Measurements from ENCODE around the gene BICDL1. TPM values are rescaled to one million over a fixed set of nuclear protein-coding genes. Genes with fewer than 3 reads are reported as not detected.

BICDL1 gene
- total and polyA plus RNA-seq, 2 donors (not counting 3 experiments of a cell fraction or from before 2014, with no cell fraction given): 0.19 TPM; not detected in 1

GRCh38 chr12:119989361-119989730 lies 310 bp downstream of the BICDL1 start:
- no peaks in the 10 kb centered on the region for H3K9me3 ChIP-seq (replicated peaks; ENCODE audit: control insufficient read depth, insufficient read depth, low read length)

GRCh38 chr12:119989731-119990381 lies 820 bp downstream of the BICDL1 start:
- H3K9me3 ChIP-seq (replicated peaks; ENCODE audit: control insufficient read depth, insufficient read depth, low read length): no peaks in the 10 kb centered on the region
- H3K79me2 ChIP-seq (ENCODE audit: control insufficient read depth, insufficient read depth, low read length): no peaks in the 10 kb centered on the region
- DNase-seq (ENCODE audit: low read depth, low spot score) (peak; percentile 55), FAIRE-seq (peak; percentile 49)
- H3K27ac ChIP-seq (ENCODE audit: insufficient read depth, low read depth, low read length): no peak overlapping the region
- no peaks in the 10 kb centered on the region for H3K9me1 ChIP-seq (replicated peaks; ENCODE audit: control insufficient read depth, extremely low read depth, insufficient read depth, low read length)
- no peak overlapping the region for H3K4me2 ChIP-seq (ENCODE audit: insufficient read depth, low read length)
- ChIA-PET CTCF (interaction anchor here (0.9 to 1.0 kb wide), 3 partner anchors 11 to 97 kb away, joined by 3 to 4 read pairs (median 4); no protein-coding TSS in a partner anchor), POLR2A (interaction anchor here (0.6 kb wide), 1 partner anchor 302 kb away, joined by 8 read pairs; the partner anchor contains the start of gene RNU4-2)
- intact Hi-C loops (cut with micrococcal nuclease) (loop anchor here (1.0 kb wide), 2 partner anchors 97 to 113 kb away; partner anchors contain the start of gene CIT), dilution Hi-C loops (cut with MboI; ENCODE audit: extremely low pct_ligation_motif_present, low sequenced_read_pairs) (no loop called here)
- no peaks in the 10 kb centered on the region for H3K4me1 ChIP-seq (ENCODE audit: control insufficient read depth, extremely low read depth, insufficient read depth, low read length)
- TF ChIP-seq POLR2A (IDR thresholded peaks at IDR 0.05; ENCODE audit: low read depth, low read length) (no peak), EZH2 (IDR thresholded peaks at IDR 0.05; ENCODE audit: borderline replicate concordance, low read depth, low read length, severe bottlenecking) (peak; percentile 75)
- H2AFZ ChIP-seq (ENCODE audit: low read depth, low read length): no peak overlapping the region
- peak overlapping the region in 1 of 3 experiments; percentile 46 for H3K4me3 ChIP-seq (replicated peaks in 1 of 3; ENCODE audit: insufficient read depth in 1 of 3, low read depth in 1 of 3, low read length in 3 of 3)
- H4K20me1 ChIP-seq (replicated peaks; ENCODE audit: control insufficient read depth, extremely low read depth, insufficient read depth, low read length): no peaks in the 10 kb centered on the region
- peaks cover 31 to 35% of the 10 kb centered on the region in 2 experiments for H3K27me3 ChIP-seq (ENCODE audit: control insufficient read depth in 2 of 2, insufficient read depth in 2 of 2, low read length in 2 of 2)
- H3K36me3 ChIP-seq (ENCODE audit: control insufficient read depth in 2 of 2, extremely low read depth in 1 of 2, insufficient read depth in 2 of 2, low read length in 2 of 2): no peaks in the 10 kb centered on the region
- BruUV-seq (replicated peaks): no TSS peak
- no peak overlapping the region for H3K9ac ChIP-seq (replicated peaks; ENCODE audit: extremely low read depth, insufficient read depth, low read length)

More at GRCh38 chr12:119989361-119989730, 310 bp downstream of the BICDL1 start:
- Histone ChIP-seq H3K4me3 (replicated peaks in 1 of 3; ENCODE audit: insufficient read depth in 1 of 3, low read depth in 1 of 3, low read length in 3 of 3) (peak overlapping the region in 1 of 3 experiments; percentile 46), H2AFZ (ENCODE audit: low read depth, low read length) (peak overlapping the region; percentile 15), H3K36me3 (ENCODE audit: control insufficient read depth in 2 of 2, extremely low read depth in 1 of 2, insufficient read depth in 2 of 2, low read length in 2 of 2) (no peaks in the 10 kb centered on the region), H3K4me2 (ENCODE audit: insufficient read depth, low read length) (peak overlapping the region; percentile 10), H3K9me1 (replicated peaks; ENCODE audit: control insufficient read depth, extremely low read depth, insufficient read depth, low read length) (no peaks in the 10 kb centered on the region), H4K20me1 (replicated peaks; ENCODE audit: control insufficient read depth, extremely low read depth, insufficient read depth, low read length) (no peaks in the 10 kb centered on the region), H3K27ac (ENCODE audit: insufficient read depth, low read depth, low read length) (no peak overlapping the region), H3K27me3 (ENCODE audit: control insufficient read depth in 2 of 2, insufficient read depth in 2 of 2, low read length in 2 of 2) (peaks cover 31 to 40% of the 10 kb centered on the region in 2 experiments), H3K79me2 (ENCODE audit: control insufficient read depth, insufficient read depth, low read length) (no peaks in the 10 kb centered on the region), H3K4me1 (ENCODE audit: control insufficient read depth, extremely low read depth, insufficient read depth, low read length) (no peaks in the 10 kb centered on the region), H3K9ac (replicated peaks; ENCODE audit: extremely low read depth, insufficient read depth, low read length) (no peak overlapping the region)
- dilution Hi-C loops (cut with MboI; ENCODE audit: extremely low pct_ligation_motif_present, low sequenced_read_pairs): no loop called here
- peak; percentile 25 for DNase-seq (ENCODE audit: low read depth, low spot score)
- POLR2A ChIA-PET: interaction anchor here (0.6 kb wide), 1 partner anchor 302 kb away, joined by 8 read pairs; the partner anchor contains the start of gene RNU4-2
- no peak for FAIRE-seq
- BruUV-seq (replicated peaks): no TSS peak
- CTCF ChIA-PET: interaction anchor here (0.9 to 1.0 kb wide), 2 partner anchors 11 to 98 kb away, joined by 3 to 4 read pairs; no protein-coding TSS in a partner anchor
- TF ChIP-seq JUN (IDR thresholded peaks at IDR 0.05; ENCODE audit: borderline replicate concordance, insufficient read depth, insufficient read length, low read depth) (no peak), MYC (IDR thresholded peaks at IDR 0.05; ENCODE audit: low read depth, low read length) (no peak), EZH2 (IDR thresholded peaks at IDR 0.05; ENCODE audit: borderline replicate concordance, low read depth, low read length, severe bottlenecking) (no peak), MAX (IDR thresholded peaks at IDR 0.05; ENCODE audit: insufficient read depth, insufficient read length) (no peak), POLR2A (IDR thresholded peaks at IDR 0.05; ENCODE audit: low read depth, low read length) (no peak), POLR2AphosphoS5 (IDR thresholded peaks at IDR 0.05; ENCODE audit: insufficient read depth, low read depth, low read length) (no peak), FOS (IDR thresholded peaks at IDR 0.05; ENCODE audit: borderline replicate concordance, insufficient read depth, low read length) (no peak), GATA2 (IDR thresholded peaks at IDR 0.05; ENCODE audit: insufficient read depth, insufficient read length, low read depth, low read length) (no peak)
- intact Hi-C loops (cut with micrococcal nuclease): loop anchor here (1.0 kb wide), 2 partner anchors 98 to 112 kb away; partner anchors contain the start of gene CIT

All from endothelial cell of umbilical vein (primary cell).